Measurements from ENCODE around the gene TRABD2B. TPM values are rescaled to one million over a fixed set of nuclear protein-coding genes. Genes with fewer than 3 reads are reported as not detected.

TRABD2B gene
- polyA plus RNA-seq, 1 of the 3 experiments (the other 2 are of a cell fraction) = 0.03 TPM

DNA sequence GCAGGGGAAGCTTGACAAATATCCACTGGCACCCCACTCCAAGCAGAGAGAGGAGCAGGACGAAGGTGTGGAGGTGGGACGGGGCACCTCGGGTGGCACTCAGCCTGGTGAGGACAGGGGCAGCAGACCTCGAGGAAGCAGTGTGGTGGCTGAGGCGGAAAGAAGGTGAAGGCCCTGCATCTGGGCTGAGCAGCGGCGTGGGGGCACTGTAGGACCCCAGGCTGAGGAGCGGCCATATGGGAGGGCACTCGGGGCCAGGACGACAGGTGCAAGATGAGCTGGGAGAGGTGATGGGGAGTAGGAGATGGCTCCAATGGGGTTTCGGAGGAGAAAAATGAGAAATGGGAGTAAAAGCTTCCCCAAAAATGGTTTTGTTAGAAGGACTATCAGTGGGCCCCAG lies 224.9 kb downstream of the TRABD2B start:
- CTCF ChIA-PET = interaction anchor here (1.0 to 1.3 kb wide), 2 partner anchors 46 to 289 kb away, joined by 3 to 5 read pairs; no protein-coding TSS in a partner anchor
- Histone ChIP-seq H4K20me1 (ENCODE audit: insufficient read depth) (no peaks in the 10 kb centered on the region), H3K9me3 (no peaks in the 10 kb centered on the region), H3K4me1 (ENCODE audit: control insufficient read depth in 1 of 2, insufficient read depth in 2 of 2, low read depth in 1 of 2, low read length in 1 of 2) (peaks cover 0 to 19% of the 10 kb centered on the region in 2 experiments; a peak in 1 of 4 replicates), H3K4me3 (ENCODE audit: low read depth in 2 of 2, low read length in 1 of 2) (no peak overlapping the region), H3K9ac (no peak overlapping the region), H3K4me2 (no peak overlapping the region), H3K27ac (ENCODE audit: low read depth in 2 of 2, low read length in 1 of 2) (no peak overlapping the region), H2AFZ (ENCODE audit: low read depth) (no peak overlapping the region), H3F3A (replicated peaks; ENCODE audit: insufficient read depth) (no peaks in the 10 kb centered on the region), H3K27me3 (ENCODE audit: insufficient read depth) (no peaks in the 10 kb centered on the region), H3K36me3 (replicated peaks in 1 of 2; ENCODE audit: control insufficient read depth in 1 of 2, insufficient read depth in 2 of 2, low read length in 1 of 2) (no peaks in the 10 kb centered on the region), H3K79me2 (ENCODE audit: insufficient read depth) (no peaks in the 10 kb centered on the region), H3K9me2 (no peaks in the 10 kb centered on the region)
- TF ChIP-seq MEF2A (IDR thresholded peaks at IDR 0.05; ENCODE audit: borderline replicate concordance, low read depth) = no peak
- TF ChIP-seq TAF1 (IDR thresholded peaks at IDR 0.05; ENCODE audit: borderline replicate concordance, low read depth, low read length) = no peak
- TF ChIP-seq EP300 (IDR thresholded peaks at IDR 0.05; ENCODE audit: borderline replicate concordance in 1 of 2, low read depth in 1 of 2, low read length in 1 of 2) = no peak
- TF ChIP-seq FOXM1 (IDR thresholded peaks at IDR 0.05; ENCODE audit: low read depth) = no peak
- no peak for TF ChIP-seq JUND (IDR thresholded peaks at IDR 0.05)
- no peak for TF ChIP-seq RAD21 (IDR thresholded peaks at IDR 0.05; ENCODE audit: low read length)
- no peak for TF ChIP-seq TCF12 (IDR thresholded peaks at IDR 0.05)
- no peak for TF ChIP-seq MAX (IDR thresholded peaks at IDR 0.05; ENCODE audit: low read depth)
- TF ChIP-seq, protein P1, sequence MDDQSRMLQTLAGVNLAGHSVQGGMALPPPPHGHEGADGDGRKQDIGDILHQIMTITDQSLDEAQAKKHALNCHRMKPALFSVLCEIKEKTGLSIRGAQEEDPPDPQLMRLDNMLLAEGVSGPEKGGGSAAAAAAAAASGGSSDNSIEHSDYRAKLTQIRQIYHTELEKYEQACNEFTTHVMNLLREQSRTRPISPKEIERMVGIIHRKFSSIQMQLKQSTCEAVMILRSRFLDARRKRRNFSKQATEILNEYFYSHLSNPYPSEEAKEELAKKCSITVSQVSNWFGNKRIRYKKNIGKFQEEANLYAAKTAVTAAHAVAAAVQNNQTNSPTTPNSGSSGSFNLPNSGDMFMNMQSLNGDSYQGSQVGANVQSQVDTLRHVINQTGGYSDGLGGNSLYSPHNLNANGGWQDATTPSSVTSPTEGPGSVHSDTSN (IDR thresholded peaks at IDR 0.05) = no peak
- TF ChIP-seq FOSL2 (IDR thresholded peaks at IDR 0.05; ENCODE audit: borderline replicate concordance, low read depth) = no peak
- TF ChIP-seq NRF1 (IDR thresholded peaks at IDR 0.05; ENCODE audit: low read depth, low read length) = no peak
- no peak for TF ChIP-seq MXI1 (IDR thresholded peaks at IDR 0.05; ENCODE audit: low read depth, low read length)
- TF ChIP-seq, protein P2, sequence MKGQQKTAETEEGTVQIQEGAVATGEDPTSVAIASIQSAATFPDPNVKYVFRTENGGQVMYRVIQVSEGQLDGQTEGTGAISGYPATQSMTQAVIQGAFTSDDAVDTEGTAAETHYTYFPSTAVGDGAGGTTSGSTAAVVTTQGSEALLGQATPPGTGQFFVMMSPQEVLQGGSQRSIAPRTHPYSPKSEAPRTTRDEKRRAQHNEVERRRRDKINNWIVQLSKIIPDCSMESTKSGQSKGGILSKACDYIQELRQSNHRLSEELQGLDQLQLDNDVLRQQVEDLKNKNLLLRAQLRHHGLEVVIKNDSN (IDR thresholded peaks at IDR 0.05; ENCODE audit: borderline replicate concordance, low read depth) = no peak
- no peak for TF ChIP-seq SMC3 (IDR thresholded peaks at IDR 0.05; ENCODE audit: low read depth, low read length)
- TF ChIP-seq YY1 (IDR thresholded peaks at IDR 0.05; ENCODE audit: low read depth) = no peak
- no peak for TF ChIP-seq FOXJ3 (CRISPR knock-in tag; IDR thresholded peaks at IDR 0.05)
- TF ChIP-seq, protein P3, sequence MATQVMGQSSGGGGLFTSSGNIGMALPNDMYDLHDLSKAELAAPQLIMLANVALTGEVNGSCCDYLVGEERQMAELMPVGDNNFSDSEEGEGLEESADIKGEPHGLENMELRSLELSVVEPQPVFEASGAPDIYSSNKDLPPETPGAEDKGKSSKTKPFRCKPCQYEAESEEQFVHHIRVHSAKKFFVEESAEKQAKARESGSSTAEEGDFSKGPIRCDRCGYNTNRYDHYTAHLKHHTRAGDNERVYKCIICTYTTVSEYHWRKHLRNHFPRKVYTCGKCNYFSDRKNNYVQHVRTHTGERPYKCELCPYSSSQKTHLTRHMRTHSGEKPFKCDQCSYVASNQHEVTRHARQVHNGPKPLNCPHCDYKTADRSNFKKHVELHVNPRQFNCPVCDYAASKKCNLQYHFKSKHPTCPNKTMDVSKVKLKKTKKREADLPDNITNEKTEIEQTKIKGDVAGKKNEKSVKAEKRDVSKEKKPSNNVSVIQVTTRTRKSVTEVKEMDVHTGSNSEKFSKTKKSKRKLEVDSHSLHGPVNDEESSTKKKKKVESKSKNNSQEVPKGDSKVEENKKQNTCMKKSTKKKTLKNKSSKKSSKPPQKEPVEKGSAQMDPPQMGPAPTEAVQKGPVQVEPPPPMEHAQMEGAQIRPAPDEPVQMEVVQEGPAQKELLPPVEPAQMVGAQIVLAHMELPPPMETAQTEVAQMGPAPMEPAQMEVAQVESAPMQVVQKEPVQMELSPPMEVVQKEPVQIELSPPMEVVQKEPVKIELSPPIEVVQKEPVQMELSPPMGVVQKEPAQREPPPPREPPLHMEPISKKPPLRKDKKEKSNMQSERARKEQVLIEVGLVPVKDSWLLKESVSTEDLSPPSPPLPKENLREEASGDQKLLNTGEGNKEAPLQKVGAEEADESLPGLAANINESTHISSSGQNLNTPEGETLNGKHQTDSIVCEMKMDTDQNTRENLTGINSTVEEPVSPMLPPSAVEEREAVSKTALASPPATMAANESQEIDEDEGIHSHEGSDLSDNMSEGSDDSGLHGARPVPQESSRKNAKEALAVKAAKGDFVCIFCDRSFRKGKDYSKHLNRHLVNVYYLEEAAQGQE (IDR thresholded peaks at IDR 0.05; ENCODE audit: low read depth, low read length) = no peak
- no peak for TF ChIP-seq GABPA (IDR thresholded peaks at IDR 0.05; ENCODE audit: low read depth)
- TF ChIP-seq CHD2 (IDR thresholded peaks at IDR 0.05; ENCODE audit: low read length, partially characterized antibody) = no peak
- TF ChIP-seq POLR2AphosphoS5 (IDR thresholded peaks at IDR 0.05; ENCODE audit: low read depth, low read length) = no peak
- 55% methylated on average over 11 of the region's 11 CpGs for WGBS (ENCODE audit: low lambda C conversion rate)
- POLR2A ChIA-PET = no interaction called here
- DNase-seq = no peak

Measured in SK-N-SH (cell line).